Neural progenitor cell (in vitro differentiated cells): ENCODE measurements around the gene P2RX3. TPM values are rescaled to one million over a fixed set of nuclear protein-coding genes. Genes with fewer than 3 reads are reported as not detected.

Experiments
- DNase-seq: peaks from one replicate; pipeline ENCODE4 v3.0.0-alpha.2; 2016; ENCODE audit warnings: low spot score
- H2AFZ ChIP-seq: fragments of 200-600 bp; sonication (generic); replicated peaks from 2 replicates; pipeline ENCODE4 v1.6.1; 2016; ENCODE audit warnings: antibody characterized with exemption
- H3F3A ChIP-seq: fragments of 200-600 bp; sonication (generic); 2 replicates; pipeline ENCODE4 v1.6.1; 2016; ENCODE audit warnings: antibody characterized with exemption, low read depth
- H3K27ac ChIP-seq: fragments of 200-600 bp; sonication (generic); 2 replicates; pipeline ENCODE4 v1.5.1; 2016; ENCODE audit warnings: mild to moderate bottlenecking
- H3K27me3 ChIP-seq: fragments of 200-600 bp; sonication (generic); 2 replicates; pipeline ENCODE4 v1.6.1; 2016; ENCODE audit warnings: mild to moderate bottlenecking, moderate library complexity
- H3K36me3 ChIP-seq: fragments of 200-600 bp; sonication (generic); 2 replicates; pipeline ENCODE4 v1.5.1; 2016
- H3K4me1 ChIP-seq: fragments of 200-600 bp; sonication (generic); 2 replicates; pipeline ENCODE4 v1.6.1; 2016; ENCODE audit warnings: mixed run types
- H3K4me2 ChIP-seq: fragments of 200-600 bp; sonication (generic); 2 replicates; pipeline ENCODE4 v1.6.1; 2016
- H3K4me3 ChIP-seq: fragments of 200-600 bp; sonication (generic); 2 replicates; pipeline ENCODE4 v1.5.1; 2016
- H3K79me2 ChIP-seq: fragments of 200-600 bp; sonication (generic); 2 replicates; pipeline ENCODE4 v1.6.1; 2016; ENCODE audit warnings: low read depth
- H3K9ac ChIP-seq: fragments of 200-600 bp; sonication (generic); 2 replicates; pipeline ENCODE4 v1.6.1; 2016
- H3K9me3 ChIP-seq: fragments of 200-600 bp; sonication (generic); 2 replicates; pipeline ENCODE4 v1.5.1; 2016; ENCODE audit warnings: low read depth
- H4K20me1 ChIP-seq: fragments of 200-600 bp; sonication (generic); 2 replicates; pipeline ENCODE4 v1.6.1; 2016; ENCODE audit warnings: low read depth
- H3K27ac Mint-ChIP-seq: 3 replicates; pipeline ENCODE4 v1.8.0; 2021; ENCODE audit warnings: mixed read lengths
- H3K27me3 Mint-ChIP-seq: 2 replicates; pipeline ENCODE4 v1.8.0; 2022; ENCODE audit warnings: low read depth, mild to moderate bottlenecking, inconsistent platforms, moderate library complexity, mixed read lengths; ENCODE audit not compliant: insufficient read depth
- H3K36me3 Mint-ChIP-seq: 3 replicates; pipeline ENCODE4 v1.8.0; 2021; ENCODE audit warnings: mixed read lengths
- H3K4me1 Mint-ChIP-seq: 3 replicates; pipeline ENCODE4 v1.8.0; 2021; ENCODE audit warnings: mixed read lengths
- H3K4me3 Mint-ChIP-seq: 3 replicates; pipeline ENCODE4 v1.8.0; 2021; ENCODE audit warnings: mild to moderate bottlenecking, moderate library complexity, mixed read lengths
- H3K9me3 Mint-ChIP-seq: 3 replicates; pipeline ENCODE4 v1.8.0; 2020; ENCODE audit warnings: mixed read lengths
- CTCF ChIP-seq: fragments of 200-600 bp; sonication (generic); IDR thresholded peaks from 2 replicates; pipeline ENCODE4 v1.5.1; 2017; ENCODE audit warnings: antibody characterized with exemption, mild to moderate bottlenecking
- EZH2 ChIP-seq: fragments of 200-600 bp; sonication (generic); IDR thresholded peaks from 2 replicates; pipeline ENCODE4 v1.6.1; 2017; ENCODE audit warnings: antibody characterized with exemption, mild to moderate bottlenecking, moderate library complexity
- EZH2phosphoT487 ChIP-seq: fragments of 200-600 bp; sonication (generic); IDR thresholded peaks from 2 replicates; pipeline ENCODE4 v1.6.1; 2017; ENCODE audit warnings: antibody characterized with exemption
- total RNA-seq: library from RNA; depleted of rRNA; stranded (reverse); fragments of >200 nt; gene quantifications from 2 replicates; pipeline ENCODE4 v1.2.3, GENCODE V29; 2015; ENCODE audit warnings: low replicate concordance

Gene P2RX3
- total RNA-seq, 1 donor from 2014 or later, result 2.4 TPM

- Mint-ChIP-seq H3K4me1 (peaks cover 34% of the 10 kb centered on the region), H3K36me3 (peaks cover 15% of the 10 kb centered on the region), H3K9me3 (no peaks in the 10 kb centered on the region), H3K4me3 (no peak overlapping the region), H3K27ac (no peak overlapping the region), H3K27me3 (peaks cover 12% of the 10 kb centered on the region)
- Histone ChIP-seq H3K27me3 (no peaks in the 10 kb centered on the region), H3F3A (peaks cover 26% of the 10 kb centered on the region), H3K4me2 (no peak overlapping the region), H3K79me2 (peaks cover 58% of the 10 kb centered on the region), H3K9me3 (no peaks in the 10 kb centered on the region), H3K4me3 (no peak overlapping the region), H4K20me1 (peaks cover 73% of the 10 kb centered on the region), H3K9ac (no peak overlapping the region), H2AFZ (no peak overlapping the region), H3K27ac (no peak overlapping the region), H3K36me3 (peaks cover 4% of the 10 kb centered on the region), H3K4me1 (peaks cover 28% of the 10 kb centered on the region)
- TF ChIP-seq CTCF (no peak), EZH2 (no peak), EZH2phosphoT487 (no peak)
- no peak for DNase-seq
Measured at GRCh38 chr11:57320067-57320718, 18.0 kb upstream of the P2RX3 start.

GRCh38 chr11:57320719-57321387 lies 17.3 kb upstream of the P2RX3 start:
- Mint-ChIP-seq H3K27me3 (peaks cover 12% of the 10 kb centered on the region), H3K9me3 (no peaks in the 10 kb centered on the region), H3K4me1 (peaks cover 41% of the 10 kb centered on the region), H3K27ac (no peak overlapping the region), H3K4me3 (peak overlapping the region; percentile 96), H3K36me3 (peaks cover 16% of the 10 kb centered on the region)
- no peaks in the 10 kb centered on the region for H3K27me3 ChIP-seq
- no peak overlapping the region for H3K9ac ChIP-seq
- H3K9me3 ChIP-seq, result no peaks in the 10 kb centered on the region
- H3K4me2 ChIP-seq, result no peak overlapping the region
- H3F3A ChIP-seq, result peaks cover 33% of the 10 kb centered on the region
- H3K79me2 ChIP-seq, result peaks cover 58% of the 10 kb centered on the region
- no peak overlapping the region for H3K4me3 ChIP-seq
- H3K27ac ChIP-seq, result no peak overlapping the region
- H2AFZ ChIP-seq, result no peak overlapping the region
- H4K20me1 ChIP-seq, result peaks cover 68% of the 10 kb centered on the region
- TF ChIP-seq EZH2 (no peak), CTCF (no peak), EZH2phosphoT487 (no peak)
- no peak for DNase-seq
- peaks cover 4% of the 10 kb centered on the region for H3K36me3 ChIP-seq
- peaks cover 34% of the 10 kb centered on the region for H3K4me1 ChIP-seq

- peaks cover 58% of the 10 kb centered on the region for H3K79me2 ChIP-seq
- H3K4me1 Mint-ChIP-seq, result peaks cover 49% of the 10 kb centered on the region
- H3K27me3 ChIP-seq, result no peaks in the 10 kb centered on the region
- H3K36me3 ChIP-seq, result peaks cover 4% of the 10 kb centered on the region
- H2AFZ ChIP-seq, result no peak overlapping the region
- peaks cover 41% of the 10 kb centered on the region for H3F3A ChIP-seq
- H3K9ac ChIP-seq, result no peak overlapping the region
- H4K20me1 ChIP-seq, result peaks cover 61% of the 10 kb centered on the region
- no peaks in the 10 kb centered on the region for H3K9me3 ChIP-seq
- peak overlapping the region; percentile 94 for H3K4me2 ChIP-seq
- peak overlapping the region; percentile 35 for H3K27ac Mint-ChIP-seq
- peaks cover 38% of the 10 kb centered on the region for H3K4me1 ChIP-seq
- no peaks in the 10 kb centered on the region for H3K9me3 Mint-ChIP-seq
- TF ChIP-seq EZH2phosphoT487, result no peak
- no peak for TF ChIP-seq CTCF
- TF ChIP-seq EZH2, result no peak
- peaks cover 22% of the 10 kb centered on the region for H3K36me3 Mint-ChIP-seq
- peak overlapping the region; percentile 96 for H3K4me3 Mint-ChIP-seq
- peaks cover 12% of the 10 kb centered on the region for H3K27me3 Mint-ChIP-seq
- H3K27ac ChIP-seq, result no peak overlapping the region
- no peak for DNase-seq
- peak overlapping the region; percentile 93 for H3K4me3 ChIP-seq
Measured at GRCh38 chr11:57321388-57322255, 16.5 kb upstream of the P2RX3 start.
